Uterus (tissue), 4 donors: Measurements from ENCODE around the gene SENP5. TPM values are rescaled to one million over a fixed set of nuclear protein-coding genes. Genes with fewer than 3 reads are reported as not detected.
A peak's percentile ranks its signal among the peaks of the same experiment; 100 is the strongest.
"Not testable (repeated sequence)": the region's sequence is repeated elsewhere in the genome, so short reads cannot be mapped to it uniquely, and the experiment has no call there.

Experiments
- DNase-seq, 2 donors: peaks; one replicate each; pipeline ENCODE4 v3.0.0-alpha.2; 2019 to 2020
- H3K27ac ChIP-seq, 2 donors: fragments of 200-600 bp; sonication (generic); 1 replicate in 1 of 2; 2 replicates in 1 of 2; pipeline ENCODE4 v1.5.1; 2016 to 2018
- H3K27me3 ChIP-seq, 2 donors: fragments of 200-600 bp; sonication (generic); one replicate each; pipeline ENCODE4 v1.5.1; 2018 to 2019; ENCODE audit warnings: control low read depth in 1 of 2
- H3K36me3 ChIP-seq, 2 donors: fragments of 200-600 bp; sonication (generic); one replicate each; pipeline ENCODE4 v1.5.1; 2019; ENCODE audit warnings: control low read depth in 1 of 2
- H3K4me1 ChIP-seq, 2 donors: fragments of 200-600 bp; sonication (generic); one replicate each; pipeline ENCODE4 v1.5.1; 2018 to 2019; ENCODE audit warnings: control low read depth in 1 of 2
- H3K4me3 ChIP-seq, 2 donors: fragments of 200-600 bp; sonication (generic); 1 replicate in 1 of 2; 2 replicates in 1 of 2; pipeline ENCODE4 v1.5.1; 2018 to 2019; ENCODE audit warnings: mild to moderate bottlenecking in 1 of 2
- H3K9me3 ChIP-seq, 2 donors: fragments of 200-600 bp; sonication (generic); one replicate each; pipeline ENCODE4 v1.5.1; 2019; ENCODE audit warnings: control low read depth in 1 of 2
- POLR2A ChIP-seq, 2 donors: fragments of 450-650 bp; IDR thresholded peaks; one replicate each; pipeline ENCODE4 v1.6.1; 2016; ENCODE audit warnings: antibody characterized with exemption in 2 of 2, mild to moderate bottlenecking in 1 of 2, moderate library complexity in 1 of 2
- intact Hi-C: fragments of 100-400 bp; cut with DNase I; formaldehyde crosslinking; loops from one replicate; pipeline ENCODE4 v1.15.1; 2023; ENCODE audit warnings: low total_unique reads
- total RNA-seq, 4 donors: library from RNA; depleted of rRNA in 3 of 4; stranded (reverse); fragments of >200 nt in 3 of 4; gene quantifications; one replicate each; pipeline versions ENCODE4 v1.1.0 to v1.2.4, GENCODE V29; 2014 to 2023
- TF ChIP-seq, protein P1 (sequence below), 4 experiments: fragments of 200-600 bp in 2 of 4; fragments of 450-650 bp in 2 of 4; sonication (generic) in 2 of 4; IDR thresholded peaks; one replicate each; pipeline ENCODE4 v1.5.1; 2016 to 2019; ENCODE audit warnings: antibody characterized with exemption in 4 of 4, mild to moderate bottlenecking in 2 of 4, moderate library complexity in 1 of 4
- donor health status: DM: yes; HTN: yes; CAD: no.

The SENP5 gene
- total RNA-seq, 4 donors from 2014 or later, result 31.8 to 130 (median 59.6) TPM

GRCh38 chr3:196867155-196867506, 589 bp upstream of the SENP5 start:
- no peaks in the 10 kb centered on the region for H3K27me3 ChIP-seq
- peak overlapping the region; percentile 77 to 91 for H3K27ac ChIP-seq
- H3K36me3 ChIP-seq, result no peaks in the 10 kb centered on the region
- H3K9me3 ChIP-seq, result no peaks in the 10 kb centered on the region
- intact Hi-C loops, result no loop called here
- H3K4me1 ChIP-seq, result peaks cover 0 to 6% of the 10 kb centered on the region in 2 donors
- no peak for DNase-seq
- TF ChIP-seq, protein P1, sequence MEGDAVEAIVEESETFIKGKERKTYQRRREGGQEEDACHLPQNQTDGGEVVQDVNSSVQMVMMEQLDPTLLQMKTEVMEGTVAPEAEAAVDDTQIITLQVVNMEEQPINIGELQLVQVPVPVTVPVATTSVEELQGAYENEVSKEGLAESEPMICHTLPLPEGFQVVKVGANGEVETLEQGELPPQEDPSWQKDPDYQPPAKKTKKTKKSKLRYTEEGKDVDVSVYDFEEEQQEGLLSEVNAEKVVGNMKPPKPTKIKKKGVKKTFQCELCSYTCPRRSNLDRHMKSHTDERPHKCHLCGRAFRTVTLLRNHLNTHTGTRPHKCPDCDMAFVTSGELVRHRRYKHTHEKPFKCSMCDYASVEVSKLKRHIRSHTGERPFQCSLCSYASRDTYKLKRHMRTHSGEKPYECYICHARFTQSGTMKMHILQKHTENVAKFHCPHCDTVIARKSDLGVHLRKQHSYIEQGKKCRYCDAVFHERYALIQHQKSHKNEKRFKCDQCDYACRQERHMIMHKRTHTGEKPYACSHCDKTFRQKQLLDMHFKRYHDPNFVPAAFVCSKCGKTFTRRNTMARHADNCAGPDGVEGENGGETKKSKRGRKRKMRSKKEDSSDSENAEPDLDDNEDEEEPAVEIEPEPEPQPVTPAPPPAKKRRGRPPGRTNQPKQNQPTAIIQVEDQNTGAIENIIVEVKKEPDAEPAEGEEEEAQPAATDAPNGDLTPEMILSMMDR (IDR thresholded peaks at IDR 0.05), result no peak
- TF ChIP-seq POLR2A (IDR thresholded peaks at IDR 0.05), result no peak
- H3K4me3 ChIP-seq, result peak overlapping the region; percentile 83 to 93

GRCh38 chr3:196868297-196868661, 559 bp downstream of the SENP5 start:
- intact Hi-C loops, result no loop called here
- Histone ChIP-seq H3K36me3 (no peaks in the 10 kb centered on the region), H3K27ac (peak overlapping the region; percentile 77 to 91), H3K4me1 (peaks cover 0 to 6% of the 10 kb centered on the region in 2 donors), H3K4me3 (peak overlapping the region; percentile 83 to 93), H3K27me3 (no peaks in the 10 kb centered on the region), H3K9me3 (no peaks in the 10 kb centered on the region)
- no peak for TF ChIP-seq POLR2A (IDR thresholded peaks at IDR 0.05)
- TF ChIP-seq, protein P1 (IDR thresholded peaks at IDR 0.05), result no peak
- DNase-seq, result no peak

- intact Hi-C loops, result no loop called here
- Histone ChIP-seq H3K9me3 (no peaks in the 10 kb centered on the region), H3K4me1 (peaks cover 0 to 6% of the 10 kb centered on the region in 2 donors), H3K27me3 (no peaks in the 10 kb centered on the region), H3K27ac (no peak overlapping the region), H3K36me3 (no peaks in the 10 kb centered on the region), H3K4me3 (no peak overlapping the region)
- TF ChIP-seq, protein P1 (IDR thresholded peaks at IDR 0.05), result no peak
- no peak for TF ChIP-seq POLR2A (IDR thresholded peaks at IDR 0.05)
- no peak for DNase-seq
Observed at GRCh38 chr3:196872316-196872715, 4.6 kb downstream of the SENP5 start.

DNA sequence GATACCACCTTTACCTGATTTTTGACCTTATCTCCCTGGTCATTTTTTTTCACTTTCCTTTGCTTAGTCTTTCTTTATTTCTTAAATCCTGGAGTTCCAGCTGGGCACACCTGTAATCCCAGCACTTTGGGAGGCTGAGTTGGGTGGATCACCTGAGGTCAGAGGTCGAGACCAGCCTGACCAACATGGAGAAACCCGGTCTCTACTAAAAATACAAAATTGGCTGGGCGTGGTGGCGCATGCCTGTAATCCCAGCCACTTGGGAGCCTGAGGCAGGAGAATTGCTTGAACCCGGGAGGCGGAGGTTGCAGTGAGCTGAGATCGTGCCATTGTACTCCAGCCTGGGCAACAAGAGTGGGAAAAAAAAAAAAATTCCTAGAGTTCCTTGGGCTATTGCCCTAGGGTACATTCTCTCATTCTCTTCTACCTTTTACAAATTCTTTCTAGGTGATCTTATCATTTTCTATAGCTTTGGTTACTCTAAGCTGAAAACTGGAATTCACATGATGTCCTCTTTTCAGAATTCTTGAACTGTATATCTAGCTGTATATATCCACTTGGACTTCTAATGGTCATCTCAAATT, 6.9 kb downstream of the SENP5 start:
- H3K9me3 ChIP-seq, H3K27me3 ChIP-seq, DNase-seq, H3K36me3 ChIP-seq, H3K4me3 ChIP-seq, intact Hi-C loops, H3K27ac ChIP-seq, H3K4me1 ChIP-seq: not testable (repeated sequence)

- Histone ChIP-seq H3K36me3 (no peaks in the 10 kb centered on the region), H3K4me3 (no peak overlapping the region), H3K9me3 (no peaks in the 10 kb centered on the region), H3K27me3 (no peaks in the 10 kb centered on the region), H3K27ac (no peak overlapping the region), H3K4me1 (no peaks in the 10 kb centered on the region)
- no peak for DNase-seq
- intact Hi-C loops, result no loop called here
- TF ChIP-seq, protein P1 (IDR thresholded peaks at IDR 0.05), result no peak
- no peak for TF ChIP-seq POLR2A (IDR thresholded peaks at IDR 0.05)
Observed at GRCh38 chr3:196875258-196875657, 7.5 kb downstream of the SENP5 start.

DNA sequence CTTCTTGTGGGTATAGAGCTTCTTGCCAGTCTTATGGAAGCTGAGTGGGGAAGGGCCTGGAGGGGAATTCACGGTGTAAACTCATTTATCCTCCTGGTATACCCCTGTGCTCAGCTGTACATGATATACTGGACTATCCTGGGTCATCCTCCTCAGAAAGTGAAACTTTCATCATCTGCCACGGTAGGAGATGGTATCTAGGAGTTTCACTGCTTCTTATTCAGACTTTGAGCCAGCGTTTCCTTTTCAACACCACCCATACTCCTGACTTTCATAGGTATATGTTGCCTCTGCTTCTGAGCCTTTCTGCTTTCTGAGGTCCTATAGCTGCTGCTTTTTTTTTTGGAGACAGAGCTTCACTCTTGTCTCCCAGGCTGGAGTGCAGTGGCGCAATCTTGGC, 15.6 kb downstream of the SENP5 start:
- no peak overlapping the region for H3K4me3 ChIP-seq
- H3K4me1 ChIP-seq, result no peaks in the 10 kb centered on the region
- intact Hi-C loops, result no loop called here
- no peak overlapping the region for H3K27ac ChIP-seq
- no peaks in the 10 kb centered on the region for H3K9me3 ChIP-seq
- H3K27me3 ChIP-seq, result no peaks in the 10 kb centered on the region
- H3K36me3 ChIP-seq, result no peaks in the 10 kb centered on the region
- no peak for TF ChIP-seq POLR2A (IDR thresholded peaks at IDR 0.05)
- TF ChIP-seq, protein P1 (IDR thresholded peaks at IDR 0.05), result no peak
- DNase-seq, result no peak
